ENCODE data around the gene STAT5B. TPM values are rescaled to one million over a fixed set of nuclear protein-coding genes. Genes with fewer than 3 reads are reported as not detected.

The STAT5B gene
- total and polyA plus RNA-seq, 2 of the 13 experiments (the other 11 are each of a cell fraction or from before 2014, with no cell fraction given): 21.0 to 42.8 TPM

- TF ChIP-seq ZBTB25 (CRISPR knock-in tag; IDR thresholded peaks at IDR 0.05): no peak
- TF ChIP-seq ZNF460 (CRISPR knock-in tag; IDR thresholded peaks at IDR 0.05; ENCODE audit: borderline replicate concordance): peak; percentile 56; the same call in 1 of the 2 replicates
- no peak for TF ChIP-seq E2F2 (CRISPR knock-in tag; IDR thresholded peaks at IDR 0.05; ENCODE audit: borderline replicate concordance)
- TF ChIP-seq ZNF382 (CRISPR knock-in tag; IDR thresholded peaks at IDR 0.05; ENCODE audit: borderline replicate concordance): no peak
- no peak for TF ChIP-seq PAF1 (CRISPR knock-in tag; IDR thresholded peaks at IDR 0.05)
- TF ChIP-seq NR2F1 (CRISPR knock-in tag; IDR thresholded peaks at IDR 0.05): 0 out of 4 replicates have a peak, but pooled peaks of 1 of the 2 experiments have one; percentile 18
- TF ChIP-seq ZSCAN21 (CRISPR knock-in tag; IDR thresholded peaks at IDR 0.05; ENCODE audit: borderline replicate concordance): peak; percentile 64; the same call in 1 of the 2 replicates
- no peak for TF ChIP-seq FOXA1 (IDR thresholded peaks at IDR 0.05)
- TF ChIP-seq FOXA1 (CRISPR knock-in tag; IDR thresholded peaks at IDR 0.05): no peak
- TF ChIP-seq GLMP (CRISPR knock-in tag; IDR thresholded peaks at IDR 0.05; ENCODE audit: borderline replicate concordance): no peak
- no peak for TF ChIP-seq ZNF441 (CRISPR knock-in tag; IDR thresholded peaks at IDR 0.05; ENCODE audit: borderline replicate concordance)
- no peak for TF ChIP-seq ZNF260 (CRISPR knock-in tag; IDR thresholded peaks at IDR 0.05; ENCODE audit: borderline replicate concordance, low read depth)
- 0 out of 2 replicates have a peak, but pooled peaks have one; percentile 13 for TF ChIP-seq ZFP37 (CRISPR knock-in tag; IDR thresholded peaks at IDR 0.05; ENCODE audit: borderline replicate concordance)
- no peak for TF ChIP-seq ZNF570 (CRISPR knock-in tag; IDR thresholded peaks at IDR 0.05; ENCODE audit: borderline replicate concordance)
- TF ChIP-seq MED8 (CRISPR knock-in tag; IDR thresholded peaks at IDR 0.05; ENCODE audit: insufficient replicate concordance): peak; percentile 20
- peak; percentile 86 for TF ChIP-seq HNRNPL (IDR thresholded peaks at IDR 0.05; ENCODE audit: low read depth, low read length)
- no peak for TF ChIP-seq ZNF101 (CRISPR knock-in tag; IDR thresholded peaks at IDR 0.05; ENCODE audit: borderline replicate concordance, low read depth)
- peak; percentile 55; the same call in 1 of the 2 replicates for TF ChIP-seq ZFY (CRISPR knock-in tag; IDR thresholded peaks at IDR 0.05)
- no peak for TF ChIP-seq SMC3 (IDR thresholded peaks at IDR 0.05; ENCODE audit: low read length)
- TF ChIP-seq KMT2A (CRISPR knock-in tag; IDR thresholded peaks at IDR 0.05): peak; percentile 54; the same call in 1 of the 2 replicates
- TF ChIP-seq KLF15 (CRISPR knock-in tag; IDR thresholded peaks at IDR 0.05; ENCODE audit: borderline replicate concordance): no peak
- TF ChIP-seq ZNF644 (CRISPR knock-in tag; IDR thresholded peaks at IDR 0.05; ENCODE audit: low read depth): no peak; the same call in 1 of the 2 replicates
- 0 out of 2 replicates have a peak, but pooled peaks have one; percentile 65 for TF ChIP-seq KAT7 (CRISPR knock-in tag; IDR thresholded peaks at IDR 0.05; ENCODE audit: borderline replicate concordance)
- TF ChIP-seq ZSCAN29 (CRISPR knock-in tag; conservative IDR thresholded peaks at IDR 0.05): 0 out of 2 replicates have a peak, but pooled peaks have one; percentile 27
Observed at GRCh38 chr17:42304187-42305030, 28.2 kb upstream of the STAT5B start (continued).
